ENCODE data around the gene PRG2.

Gene PRG2, protein sequence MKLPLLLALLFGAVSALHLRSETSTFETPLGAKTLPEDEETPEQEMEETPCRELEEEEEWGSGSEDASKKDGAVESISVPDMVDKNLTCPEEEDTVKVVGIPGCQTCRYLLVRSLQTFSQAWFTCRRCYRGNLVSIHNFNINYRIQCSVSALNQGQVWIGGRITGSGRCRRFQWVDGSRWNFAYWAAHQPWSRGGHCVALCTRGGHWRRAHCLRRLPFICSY
- total RNA-seq, result 0 to 0.26 (median 0.17) reads per million in 3 donors

DNA sequence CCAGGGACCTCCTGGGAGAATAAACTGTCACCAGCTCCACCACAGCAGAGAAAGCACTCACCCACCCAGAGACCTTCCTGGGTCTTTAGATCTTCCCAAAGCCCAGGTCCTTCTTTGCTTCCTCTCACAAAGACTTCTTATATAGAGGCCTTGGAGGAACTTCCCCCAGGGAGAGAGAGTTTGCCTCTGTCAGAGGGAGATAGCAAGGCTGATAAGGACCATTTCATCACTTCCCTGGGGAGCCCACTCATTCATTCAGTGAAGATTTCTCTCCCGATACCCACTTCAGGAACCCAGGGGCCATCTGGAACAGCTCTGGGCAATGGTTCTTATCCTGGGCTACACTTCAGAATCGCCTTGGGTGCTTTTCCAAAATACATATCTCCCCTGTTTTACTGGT is at the start of gene PRG2:
PRG2 (minus strand) TSS at position 116 of the 400 bp plus-strand sequence. CDS start 706 bp downstream, outside the sequence.
- H3K27ac ChIP-seq (ENCODE audit: insufficient read depth, low read length, poor library complexity, severe bottlenecking), result no peak within 1 kb of the TSS
- no peaks in the 10 kb centered on the region for H3K27me3 ChIP-seq (replicated peaks; ENCODE audit: control insufficient read depth, insufficient read depth, low read length, poor library complexity, severe bottlenecking)
- H3K4me1 ChIP-seq (ENCODE audit: control insufficient read depth, insufficient read depth, low read length, poor library complexity, severe bottlenecking), result no peaks in the 10 kb centered on the region
- H3K4me3 ChIP-seq (ENCODE audit: insufficient read depth, low read depth, low read length, poor library complexity, severe bottlenecking), result no peak within 1 kb of the TSS
- H3K36me3 ChIP-seq (ENCODE audit: control insufficient read depth, insufficient read depth, low read length), result no peaks in the 10 kb centered on the region
- H3K9me3 ChIP-seq (ENCODE audit: control insufficient read depth, low read length), result no peaks in the 10 kb centered on the region
- DNase-seq, result no peak

DNA sequence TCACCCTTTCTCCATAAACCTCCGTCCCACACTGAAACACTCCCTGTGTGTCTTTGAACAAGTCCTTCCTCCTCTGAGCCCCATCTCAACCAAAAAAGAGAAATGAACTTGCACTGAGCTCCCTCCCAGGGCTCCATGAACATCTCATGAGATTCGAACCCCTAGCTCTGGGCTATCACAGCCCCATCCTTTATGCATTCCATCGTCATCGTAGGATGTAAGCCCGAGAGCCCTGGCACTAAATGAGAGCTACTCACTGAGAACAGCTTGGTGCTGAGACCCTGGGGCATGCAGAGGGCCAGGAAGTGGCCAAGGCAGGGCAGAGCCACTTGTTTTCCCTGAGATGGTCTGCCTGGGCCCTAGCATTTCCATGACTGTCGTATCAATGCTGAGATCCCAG is 49.3 kb upstream of the PRG2 start:
- Histone ChIP-seq H3K9me3 (ENCODE audit: control insufficient read depth, low read length) (no peaks in the 10 kb centered on the region), H3K27me3 (replicated peaks; ENCODE audit: control insufficient read depth, insufficient read depth, low read length, poor library complexity, severe bottlenecking) (no peaks in the 10 kb centered on the region), H3K4me1 (ENCODE audit: control insufficient read depth, insufficient read depth, low read length, poor library complexity, severe bottlenecking) (no peaks in the 10 kb centered on the region), H3K4me3 (ENCODE audit: insufficient read depth, low read depth, low read length, poor library complexity, severe bottlenecking) (no peak overlapping the region), H3K36me3 (ENCODE audit: control insufficient read depth, insufficient read depth, low read length) (no peaks in the 10 kb centered on the region), H3K27ac (ENCODE audit: insufficient read depth, low read length, poor library complexity, severe bottlenecking) (no peak overlapping the region)
- DNase-seq, result no peak

DNA sequence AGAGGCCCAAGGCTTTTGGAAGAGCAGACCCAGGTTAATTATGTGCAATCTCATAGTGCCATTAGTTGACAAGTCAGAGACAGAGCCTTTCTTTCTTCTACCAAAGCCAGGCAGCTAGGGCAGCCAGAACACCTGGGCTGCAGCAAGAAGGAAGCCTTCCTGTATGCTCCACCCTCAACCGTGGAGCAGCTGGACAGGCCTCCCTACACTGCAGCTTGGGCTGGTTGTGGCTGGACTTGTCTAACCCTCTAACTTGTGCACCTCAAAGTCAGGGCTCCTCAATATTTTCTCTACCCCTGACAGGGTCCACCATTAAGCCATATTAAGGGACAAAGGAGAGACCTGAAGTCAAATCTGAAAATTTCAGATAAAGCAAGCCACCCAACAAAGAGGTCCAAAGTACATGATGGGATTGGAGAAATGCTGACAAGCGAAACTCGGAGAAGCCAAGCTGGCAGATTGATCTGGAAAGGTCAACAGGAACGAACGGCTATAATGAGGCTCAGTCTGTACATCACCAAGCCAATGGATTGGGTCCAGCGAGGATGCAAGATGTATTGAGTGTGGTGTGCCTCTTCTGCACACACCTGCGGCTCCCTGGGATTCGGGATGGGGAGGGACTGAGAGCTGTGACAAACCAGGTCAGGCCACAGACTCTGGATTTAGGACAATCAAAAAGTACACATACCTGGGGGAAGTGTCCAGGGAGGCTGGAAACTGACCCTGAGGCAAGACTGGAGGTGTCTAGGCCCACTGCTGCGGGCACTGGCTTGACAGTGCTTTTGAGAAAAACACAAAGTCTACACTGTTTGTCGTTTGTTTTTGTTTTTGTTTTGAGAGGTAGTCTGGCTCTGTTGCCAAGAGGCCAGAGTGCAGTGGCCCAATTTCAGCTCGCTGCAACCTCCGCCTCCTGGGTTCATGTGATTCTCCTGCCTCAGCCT is 48.2 kb upstream of the PRG2 start:
- Histone ChIP-seq H3K36me3 (ENCODE audit: control insufficient read depth, insufficient read depth, low read length) (no peaks in the 10 kb centered on the region), H3K4me3 (ENCODE audit: insufficient read depth, low read depth, low read length, poor library complexity, severe bottlenecking) (no peak overlapping the region), H3K27me3 (replicated peaks; ENCODE audit: control insufficient read depth, insufficient read depth, low read length, poor library complexity, severe bottlenecking) (no peaks in the 10 kb centered on the region), H3K9me3 (ENCODE audit: control insufficient read depth, low read length) (no peaks in the 10 kb centered on the region), H3K27ac (ENCODE audit: insufficient read depth, low read length, poor library complexity, severe bottlenecking) (no peak overlapping the region), H3K4me1 (ENCODE audit: control insufficient read depth, insufficient read depth, low read length, poor library complexity, severe bottlenecking) (no peaks in the 10 kb centered on the region)
- no peak for DNase-seq

DNA sequence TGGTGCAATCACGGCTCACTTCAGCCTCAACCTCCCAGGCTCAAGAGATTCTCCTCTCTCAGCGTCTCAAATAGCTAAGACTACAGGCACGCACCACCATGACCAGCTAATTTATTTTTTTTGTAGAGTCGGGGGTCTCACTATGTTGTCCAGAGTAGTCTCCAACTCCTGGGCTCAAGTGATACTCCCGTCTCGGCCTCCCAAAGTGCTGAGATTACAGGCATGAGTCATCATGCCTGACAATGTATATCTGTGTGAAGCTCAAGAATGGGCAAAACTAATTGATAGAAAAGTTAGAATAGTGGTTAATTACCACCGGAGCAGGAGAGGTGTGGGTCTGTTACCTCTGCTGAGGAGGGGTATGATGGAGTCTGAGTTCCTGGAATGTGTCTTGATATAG is 45.6 kb upstream of the PRG2 start:
- no peaks in the 10 kb centered on the region for H3K36me3 ChIP-seq (ENCODE audit: control insufficient read depth, insufficient read depth, low read length)
- H3K27ac ChIP-seq (ENCODE audit: insufficient read depth, low read length, poor library complexity, severe bottlenecking), result no peak overlapping the region
- no peak for DNase-seq
- no peak overlapping the region for H3K4me3 ChIP-seq (ENCODE audit: insufficient read depth, low read depth, low read length, poor library complexity, severe bottlenecking)
- H3K9me3 ChIP-seq (ENCODE audit: control insufficient read depth, low read length), result no peaks in the 10 kb centered on the region
- no peaks in the 10 kb centered on the region for H3K27me3 ChIP-seq (replicated peaks; ENCODE audit: control insufficient read depth, insufficient read depth, low read length, poor library complexity, severe bottlenecking)
- H3K4me1 ChIP-seq (ENCODE audit: control insufficient read depth, insufficient read depth, low read length, poor library complexity, severe bottlenecking), result no peaks in the 10 kb centered on the region

DNA sequence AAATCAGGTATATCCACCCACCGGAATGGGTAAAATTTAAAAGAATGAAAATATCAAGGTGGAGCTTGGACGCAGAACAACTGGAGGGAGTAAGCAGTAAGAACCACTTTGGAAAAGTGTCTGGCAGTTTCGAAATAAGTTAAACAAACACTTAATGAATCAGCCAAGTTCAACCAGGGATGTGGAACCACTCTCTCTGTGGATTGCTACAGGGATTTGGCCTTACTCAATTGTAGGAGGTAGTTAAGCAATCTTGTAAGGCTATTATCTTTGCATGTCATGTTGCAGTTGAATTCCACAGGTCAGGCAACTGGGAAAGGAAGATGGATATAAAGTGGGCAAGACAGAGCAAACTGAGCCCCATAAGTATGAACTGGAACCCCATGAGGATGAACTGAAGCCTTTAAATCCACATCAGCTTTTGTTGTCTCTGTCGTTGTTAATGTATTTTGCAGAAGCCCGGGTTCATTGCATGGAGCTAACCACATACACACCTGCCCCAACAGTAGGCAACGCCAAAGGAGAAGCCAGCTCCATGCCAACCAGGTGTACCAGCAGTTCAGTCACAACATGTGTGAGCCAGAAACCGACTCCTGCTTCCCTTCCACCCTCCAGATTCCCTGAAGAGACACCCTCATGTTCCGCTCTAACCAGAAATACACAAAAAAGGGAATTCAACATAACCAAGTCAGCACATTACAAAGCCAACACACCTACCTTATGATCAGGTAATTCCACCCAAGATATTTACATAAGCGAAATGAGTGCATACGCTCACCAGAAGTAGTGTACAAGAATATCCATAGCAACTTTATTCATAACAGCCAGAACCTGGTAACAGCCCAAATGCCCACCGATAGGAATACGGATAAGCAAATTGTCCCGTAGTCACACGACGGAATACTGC is 44.4 kb upstream of the PRG2 start:
- Histone ChIP-seq H3K27ac (ENCODE audit: insufficient read depth, low read length, poor library complexity, severe bottlenecking) (no peak overlapping the region), H3K9me3 (ENCODE audit: control insufficient read depth, low read length) (no peaks in the 10 kb centered on the region), H3K36me3 (ENCODE audit: control insufficient read depth, insufficient read depth, low read length) (no peaks in the 10 kb centered on the region), H3K4me1 (ENCODE audit: control insufficient read depth, insufficient read depth, low read length, poor library complexity, severe bottlenecking) (no peaks in the 10 kb centered on the region), H3K4me3 (ENCODE audit: insufficient read depth, low read depth, low read length, poor library complexity, severe bottlenecking) (no peak overlapping the region), H3K27me3 (replicated peaks; ENCODE audit: control insufficient read depth, insufficient read depth, low read length, poor library complexity, severe bottlenecking) (no peaks in the 10 kb centered on the region)
- no peak for DNase-seq

DNA sequence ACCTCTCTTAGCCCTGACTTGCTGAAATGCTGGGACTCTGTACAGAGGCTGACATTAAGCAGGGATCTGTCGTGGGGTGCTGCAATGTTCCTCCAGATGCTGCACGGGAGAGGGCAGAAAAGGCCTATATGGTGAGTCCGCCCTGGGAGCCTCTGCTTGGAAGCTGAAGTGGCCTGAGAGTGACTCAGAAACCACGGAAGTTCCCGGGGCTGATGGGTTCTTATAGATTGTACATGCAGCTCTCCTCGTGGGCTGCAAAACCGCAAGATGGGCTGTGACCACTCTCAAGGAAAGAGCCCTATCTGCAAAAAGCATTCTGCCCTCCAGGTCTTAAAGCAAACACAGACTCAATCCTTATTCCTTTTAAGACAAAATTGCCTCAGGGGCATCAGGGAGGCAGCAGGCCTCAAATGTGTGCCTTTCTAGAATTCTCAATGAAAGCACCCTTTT is 42.3 kb upstream of the PRG2 start:
- H3K4me3 ChIP-seq (ENCODE audit: insufficient read depth, low read depth, low read length, poor library complexity, severe bottlenecking), result no peak overlapping the region
- H3K9me3 ChIP-seq (ENCODE audit: control insufficient read depth, low read length), result no peaks in the 10 kb centered on the region
- H3K27me3 ChIP-seq (replicated peaks; ENCODE audit: control insufficient read depth, insufficient read depth, low read length, poor library complexity, severe bottlenecking), result no peaks in the 10 kb centered on the region
- H3K4me1 ChIP-seq (ENCODE audit: control insufficient read depth, insufficient read depth, low read length, poor library complexity, severe bottlenecking), result no peaks in the 10 kb centered on the region
- no peak overlapping the region for H3K27ac ChIP-seq (ENCODE audit: insufficient read depth, low read length, poor library complexity, severe bottlenecking)
- DNase-seq, result no peak
- no peaks in the 10 kb centered on the region for H3K36me3 ChIP-seq (ENCODE audit: control insufficient read depth, insufficient read depth, low read length)

DNA sequence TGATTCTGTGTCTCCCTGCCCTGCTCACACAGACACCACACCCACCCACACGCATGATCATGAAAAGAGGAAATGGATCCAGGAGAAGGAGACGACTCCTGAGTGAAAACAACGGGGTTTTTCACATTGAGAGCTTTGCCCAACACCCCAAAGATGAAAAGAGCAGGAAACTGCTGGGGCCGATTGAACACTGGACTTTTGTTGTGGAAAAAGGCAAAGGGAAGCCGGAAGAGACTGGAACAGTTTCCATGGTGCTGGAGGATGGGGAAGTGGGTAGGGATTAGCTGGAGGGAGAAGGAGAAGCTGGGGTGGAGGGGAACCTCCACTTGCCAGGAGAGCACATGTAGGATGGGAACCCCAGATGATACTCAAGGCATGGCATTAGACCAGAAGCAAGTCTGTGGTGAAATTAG is 41.7 kb upstream of the PRG2 start:
- DNase-seq, result no peak
- Histone ChIP-seq H3K27ac (ENCODE audit: insufficient read depth, low read length, poor library complexity, severe bottlenecking) (no peak overlapping the region), H3K4me3 (ENCODE audit: insufficient read depth, low read depth, low read length, poor library complexity, severe bottlenecking) (no peak overlapping the region)

DNA sequence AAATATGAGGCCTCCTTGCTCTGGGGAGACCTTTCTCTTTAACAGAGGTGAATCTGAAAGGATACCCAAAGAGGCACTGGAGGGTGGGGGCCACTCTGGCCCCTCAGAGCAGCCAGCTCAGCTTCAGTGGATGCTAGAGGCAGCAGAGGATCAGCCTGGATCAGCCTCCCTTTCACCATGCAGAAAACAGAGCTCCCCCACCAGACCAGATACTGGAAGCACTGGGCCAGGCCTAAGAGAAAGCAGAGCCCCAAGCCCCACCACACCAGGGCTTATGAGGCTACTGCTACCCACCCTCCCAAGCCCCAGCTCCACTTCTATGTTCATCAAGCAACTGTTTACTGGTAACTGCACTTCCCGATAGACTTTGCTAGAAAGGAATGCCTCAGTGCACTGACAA is 40.5 kb upstream of the PRG2 start:
- H3K9me3 ChIP-seq (ENCODE audit: control insufficient read depth, low read length), result no peaks in the 10 kb centered on the region
- no peak overlapping the region for H3K4me3 ChIP-seq (ENCODE audit: insufficient read depth, low read depth, low read length, poor library complexity, severe bottlenecking)
- H3K4me1 ChIP-seq (ENCODE audit: control insufficient read depth, insufficient read depth, low read length, poor library complexity, severe bottlenecking), result peaks cover 9% of the 10 kb centered on the region
- DNase-seq, result no peak
- H3K27me3 ChIP-seq (replicated peaks; ENCODE audit: control insufficient read depth, insufficient read depth, low read length, poor library complexity, severe bottlenecking), result no peaks in the 10 kb centered on the region
- no peak overlapping the region for H3K27ac ChIP-seq (ENCODE audit: insufficient read depth, low read length, poor library complexity, severe bottlenecking)
- H3K36me3 ChIP-seq (ENCODE audit: control insufficient read depth, insufficient read depth, low read length), result no peaks in the 10 kb centered on the region

More for the DNA sequence above, 41.7 kb upstream of the PRG2 start:
- Histone ChIP-seq H3K9me3 (ENCODE audit: control insufficient read depth, low read length) (no peaks in the 10 kb centered on the region), H3K36me3 (ENCODE audit: control insufficient read depth, insufficient read depth, low read length) (no peaks in the 10 kb centered on the region), H3K27me3 (replicated peaks; ENCODE audit: control insufficient read depth, insufficient read depth, low read length, poor library complexity, severe bottlenecking) (no peaks in the 10 kb centered on the region), H3K4me1 (ENCODE audit: control insufficient read depth, insufficient read depth, low read length, poor library complexity, severe bottlenecking) (no peaks in the 10 kb centered on the region)

DNA sequence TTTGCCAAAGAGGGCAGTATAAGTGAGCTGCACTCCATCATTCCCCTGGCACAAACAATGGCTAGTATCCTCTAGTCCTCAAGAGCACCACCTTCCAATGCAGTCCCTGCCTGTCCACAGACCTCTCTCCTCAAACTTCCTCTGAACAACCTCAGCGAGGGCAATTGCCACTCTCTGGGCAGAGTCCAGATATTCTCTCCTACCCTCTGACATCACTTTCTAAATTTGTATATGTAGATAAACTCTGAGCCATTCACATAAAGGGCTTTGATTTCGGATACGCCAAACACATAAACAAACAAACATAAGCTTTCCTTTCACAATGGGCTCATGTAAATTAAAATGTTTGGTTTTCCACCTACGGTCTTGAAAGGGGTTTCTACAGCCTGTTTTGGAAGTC is 39.5 kb upstream of the PRG2 start:
- H3K27me3 ChIP-seq (replicated peaks; ENCODE audit: control insufficient read depth, insufficient read depth, low read length, poor library complexity, severe bottlenecking), result no peaks in the 10 kb centered on the region
- H3K4me1 ChIP-seq (ENCODE audit: control insufficient read depth, insufficient read depth, low read length, poor library complexity, severe bottlenecking), result peaks cover 19% of the 10 kb centered on the region
- DNase-seq, result no peak

More for the DNA sequence above, 39.5 kb upstream of the PRG2 start:
- Histone ChIP-seq H3K9me3 (ENCODE audit: control insufficient read depth, low read length) (no peaks in the 10 kb centered on the region), H3K36me3 (ENCODE audit: control insufficient read depth, insufficient read depth, low read length) (no peaks in the 10 kb centered on the region), H3K4me3 (ENCODE audit: insufficient read depth, low read depth, low read length, poor library complexity, severe bottlenecking) (no peak overlapping the region), H3K27ac (ENCODE audit: insufficient read depth, low read length, poor library complexity, severe bottlenecking) (no peak overlapping the region)
